ENCODE results near the gene NPAS3. TPM values are rescaled to one million over a fixed set of nuclear protein-coding genes. Genes with fewer than 3 reads are reported as not detected.

Gene NPAS3
- total RNA-seq, 1 donor from 2014 or later, result 2.5 TPM

DNA sequence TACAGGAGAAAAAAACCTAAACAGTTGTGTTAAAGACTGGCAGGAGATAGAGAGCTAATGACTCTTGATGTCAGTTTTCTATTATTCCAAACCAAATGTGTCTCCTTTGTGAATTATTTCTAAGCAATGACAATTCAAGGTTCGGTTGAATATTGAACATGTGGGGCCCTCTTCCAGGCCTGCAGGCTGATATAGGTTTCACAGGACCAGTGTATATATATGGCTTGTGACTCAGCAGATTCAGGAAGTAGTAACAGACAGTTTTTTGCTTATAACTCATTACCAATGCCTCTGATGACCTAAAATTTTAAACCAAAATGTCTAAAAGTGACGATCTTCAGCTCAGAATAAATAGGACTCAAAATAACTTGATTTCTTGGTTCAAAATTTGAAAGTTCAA lies 33.7 kb upstream of the NPAS3 start:
- no peak for TF ChIP-seq CTCF (IDR thresholded peaks at IDR 0.05; ENCODE audit: borderline replicate concordance)
- intact Hi-C loops (cut with micrococcal nuclease), result no loop called here
- Histone ChIP-seq H3K36me3 (no peaks in the 10 kb centered on the region), H3K27ac (replicated peaks) (no peak overlapping the region), H3K9me3 (replicated peaks) (no peaks in the 10 kb centered on the region), H3K4me3 (no peak overlapping the region), H3K27me3 (ENCODE audit: low read depth) (peaks cover 7% of the 10 kb centered on the region), H3K4me1 (no peaks in the 10 kb centered on the region)
- DNase-seq, result no peak

GRCh38 chr14:32906672-32907071 lies 32.0 kb upstream of the NPAS3 start:
- TF ChIP-seq CTCF (IDR thresholded peaks at IDR 0.05; ENCODE audit: borderline replicate concordance), result no peak
- H3K4me3 ChIP-seq, result no peak overlapping the region
- H3K27ac ChIP-seq (replicated peaks), result no peak overlapping the region
- H3K4me1 ChIP-seq, result no peaks in the 10 kb centered on the region
- peaks cover 7% of the 10 kb centered on the region for H3K27me3 ChIP-seq (ENCODE audit: low read depth)
- no peak for DNase-seq
- H3K9me3 ChIP-seq (replicated peaks), result no peaks in the 10 kb centered on the region
- H3K36me3 ChIP-seq, result no peaks in the 10 kb centered on the region
- intact Hi-C loops (cut with micrococcal nuclease), result no loop called here

DNA sequence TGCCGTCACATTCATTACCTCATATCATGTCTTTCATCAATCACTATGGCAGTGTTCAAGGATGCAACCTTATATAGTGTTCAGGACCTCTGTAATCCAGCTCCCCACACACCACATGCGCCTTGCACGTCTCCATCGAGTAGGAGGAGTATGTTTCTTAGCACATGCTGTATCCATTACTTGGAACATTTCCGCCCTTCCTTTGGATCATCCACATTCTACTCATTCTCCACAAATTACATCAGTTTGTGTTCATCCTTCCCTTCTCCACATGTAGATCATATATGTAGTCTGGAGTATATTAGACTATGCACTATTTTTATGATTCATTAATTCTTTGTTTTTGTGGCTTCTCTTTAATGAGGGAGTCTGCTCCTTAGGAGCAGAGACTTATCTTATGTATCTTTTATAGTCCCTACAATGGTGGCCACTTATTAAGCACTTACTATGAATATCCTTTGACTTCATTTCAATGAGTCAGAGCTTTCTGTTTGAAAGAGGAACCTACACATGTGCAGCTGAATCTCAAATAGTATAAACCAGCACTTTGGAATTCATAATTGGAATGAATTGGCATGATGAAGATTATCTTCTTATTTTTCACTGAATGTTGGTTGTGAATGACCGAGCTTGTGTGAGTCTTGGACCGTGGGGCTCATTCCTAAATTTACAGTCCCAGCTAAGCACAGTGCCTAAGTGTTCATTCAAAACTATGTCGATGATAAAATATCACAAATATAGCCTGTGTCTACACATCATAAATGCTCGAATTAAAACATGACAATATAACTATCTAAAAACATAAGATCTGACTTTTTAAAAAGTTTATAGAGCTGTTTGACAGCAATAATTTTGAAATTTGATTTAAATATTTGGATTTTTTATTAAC lies 30.2 kb upstream of the NPAS3 start:
- H3K27ac ChIP-seq (replicated peaks), result no peak overlapping the region
- intact Hi-C loops (cut with micrococcal nuclease), result no loop called here
- DNase-seq, result no peak

DNA sequence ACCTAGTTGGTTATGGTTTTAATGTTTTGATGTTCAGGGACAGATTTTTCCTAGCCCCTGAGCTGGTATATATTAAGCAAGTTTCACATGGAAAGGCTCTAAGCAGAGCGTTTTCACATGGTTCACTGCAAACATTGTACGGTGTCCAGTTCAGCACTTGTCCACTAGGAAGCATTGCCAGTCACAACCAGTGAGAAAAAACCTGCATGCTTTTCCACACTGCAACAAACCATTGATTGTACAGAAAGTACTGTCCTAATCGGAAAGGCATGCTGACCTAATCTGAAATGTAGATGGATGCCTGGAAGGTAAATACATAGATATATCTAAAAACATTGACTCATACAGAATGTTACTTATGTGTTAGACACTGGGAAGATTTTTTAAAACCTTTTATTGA lies 25.0 kb upstream of the NPAS3 start:
- peak; percentile 48 for TF ChIP-seq CTCF (IDR thresholded peaks at IDR 0.05; ENCODE audit: borderline replicate concordance)
- intact Hi-C loops (cut with micrococcal nuclease), result no loop called here
- no peaks in the 10 kb centered on the region for H3K9me3 ChIP-seq (replicated peaks)
- peaks cover 32% of the 10 kb centered on the region for H3K27me3 ChIP-seq (ENCODE audit: low read depth)
- no peak for DNase-seq
- no peaks in the 10 kb centered on the region for H3K4me1 ChIP-seq
- H3K4me3 ChIP-seq, result no peak overlapping the region
- no peaks in the 10 kb centered on the region for H3K36me3 ChIP-seq
- no peak overlapping the region for H3K27ac ChIP-seq (replicated peaks)

More for the DNA sequence above, 30.2 kb upstream of the NPAS3 start:
- no peak for TF ChIP-seq CTCF (IDR thresholded peaks at IDR 0.05; ENCODE audit: borderline replicate concordance)
- no peaks in the 10 kb centered on the region for H3K36me3 ChIP-seq
- peaks cover 14% of the 10 kb centered on the region for H3K27me3 ChIP-seq (ENCODE audit: low read depth)
- no peak overlapping the region for H3K4me3 ChIP-seq
- H3K9me3 ChIP-seq (replicated peaks), result no peaks in the 10 kb centered on the region
- H3K4me1 ChIP-seq, result no peaks in the 10 kb centered on the region

DNA sequence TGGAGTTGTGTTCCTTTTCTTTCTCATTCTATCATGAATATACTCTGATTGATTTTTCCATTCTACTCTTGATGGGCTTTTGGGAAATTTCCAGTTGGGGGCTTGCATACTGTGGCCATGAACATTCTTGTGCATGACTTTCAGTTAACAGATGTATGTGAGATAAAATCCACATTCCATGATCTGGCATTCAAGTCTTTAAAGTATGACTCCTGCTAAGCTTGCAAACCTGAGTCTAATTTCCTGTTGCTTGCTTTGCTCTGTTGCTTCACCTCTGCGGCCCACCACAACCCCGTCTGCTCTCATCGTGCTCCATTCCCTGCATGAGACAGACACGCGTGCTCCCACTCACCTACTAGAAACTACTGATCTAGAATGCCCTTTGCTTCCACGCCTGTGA lies 24.3 kb upstream of the NPAS3 start:
- Histone ChIP-seq H3K36me3 (no peaks in the 10 kb centered on the region), H3K9me3 (replicated peaks) (no peaks in the 10 kb centered on the region), H3K4me1 (no peaks in the 10 kb centered on the region), H3K4me3 (no peak overlapping the region), H3K27me3 (ENCODE audit: low read depth) (peaks cover 28% of the 10 kb centered on the region), H3K27ac (replicated peaks) (no peak overlapping the region)
- DNase-seq, result no peak
- intact Hi-C loops (cut with micrococcal nuclease), result no loop called here
- no peak for TF ChIP-seq CTCF (IDR thresholded peaks at IDR 0.05; ENCODE audit: borderline replicate concordance)
